ENCODE measurements around the gene TM7SF2. TPM values are rescaled to one million over a fixed set of nuclear protein-coding genes. Genes with fewer than 3 reads are reported as not detected.

TM7SF2 gene
- total RNA-seq, 4 donors from 2014 or later, result 20.0 to 99.4 (median 53.5) TPM

DNA sequence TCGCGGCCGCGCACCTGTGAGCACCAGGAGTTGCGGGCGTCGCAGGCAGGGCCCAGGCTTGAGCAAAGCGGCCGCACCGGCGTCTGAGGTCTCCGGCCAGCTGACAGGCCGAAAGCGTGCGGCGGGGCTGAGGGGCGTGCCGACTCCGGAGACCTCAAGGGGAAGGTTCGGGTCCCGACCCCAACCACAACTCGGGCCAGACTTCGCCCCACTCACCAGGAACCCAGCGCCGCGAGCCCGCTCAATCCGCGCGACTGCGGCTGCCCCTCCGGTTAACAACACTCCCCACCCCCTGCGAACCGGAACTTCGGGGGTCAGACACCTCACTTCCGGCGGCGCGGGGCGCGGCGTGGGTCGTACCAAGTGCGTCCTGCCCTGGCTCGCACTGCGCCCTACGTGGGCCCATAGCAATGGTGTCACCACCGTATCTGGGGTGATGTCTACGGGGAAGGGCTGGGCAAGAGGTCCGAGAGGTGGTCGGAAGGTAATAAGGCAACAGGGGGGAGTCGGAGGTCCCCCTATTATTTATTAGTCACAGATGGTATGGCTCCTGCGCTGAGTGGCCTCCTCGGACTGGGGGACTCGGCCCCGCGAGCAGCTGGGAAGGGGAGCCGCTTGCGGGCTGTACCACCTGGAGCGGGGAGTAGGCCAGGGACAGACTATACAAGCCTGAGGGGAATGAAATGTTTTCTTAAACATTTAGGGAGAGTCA lies 22.7 kb downstream of the TM7SF2 start, which contains the start of gene SYVN1:
TSS of gene SYVN1 (minus strand) at position 280 of the 712 bp plus-strand sequence. CDS start 918 bp downstream, outside the sequence.
- peaks cover 31 to 36% of the 10 kb centered on the region in 2 donors for H3K36me3 ChIP-seq
- WGBS, 2 donors, result 0% methylated on average over 9 to 23 of the region's 60 CpGs
- TF ChIP-seq, protein P1, sequence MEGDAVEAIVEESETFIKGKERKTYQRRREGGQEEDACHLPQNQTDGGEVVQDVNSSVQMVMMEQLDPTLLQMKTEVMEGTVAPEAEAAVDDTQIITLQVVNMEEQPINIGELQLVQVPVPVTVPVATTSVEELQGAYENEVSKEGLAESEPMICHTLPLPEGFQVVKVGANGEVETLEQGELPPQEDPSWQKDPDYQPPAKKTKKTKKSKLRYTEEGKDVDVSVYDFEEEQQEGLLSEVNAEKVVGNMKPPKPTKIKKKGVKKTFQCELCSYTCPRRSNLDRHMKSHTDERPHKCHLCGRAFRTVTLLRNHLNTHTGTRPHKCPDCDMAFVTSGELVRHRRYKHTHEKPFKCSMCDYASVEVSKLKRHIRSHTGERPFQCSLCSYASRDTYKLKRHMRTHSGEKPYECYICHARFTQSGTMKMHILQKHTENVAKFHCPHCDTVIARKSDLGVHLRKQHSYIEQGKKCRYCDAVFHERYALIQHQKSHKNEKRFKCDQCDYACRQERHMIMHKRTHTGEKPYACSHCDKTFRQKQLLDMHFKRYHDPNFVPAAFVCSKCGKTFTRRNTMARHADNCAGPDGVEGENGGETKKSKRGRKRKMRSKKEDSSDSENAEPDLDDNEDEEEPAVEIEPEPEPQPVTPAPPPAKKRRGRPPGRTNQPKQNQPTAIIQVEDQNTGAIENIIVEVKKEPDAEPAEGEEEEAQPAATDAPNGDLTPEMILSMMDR (IDR thresholded peaks at IDR 0.05), result peak in 2 of 6 experiments; percentile 16 to 25
- TF ChIP-seq POLR2A (IDR thresholded peaks at IDR 0.05), result peak; percentile 85 to 92
- H3K4me3 ChIP-seq (replicated peaks in 1 of 3), result peak within 1 kb of the TSS; percentile 50 to 90 (median 66)
- H3K9me3 ChIP-seq, result no peaks in the 10 kb centered on the region
- peak within 1 kb of the TSS; percentile 94 to 98 (median 96) for H3K27ac ChIP-seq
- intact Hi-C loops (cut with DNase I), result loop anchor here (5.0 kb wide), 1 partner anchor 48 kb away; the partner anchor contains the start of gene CAPN1
- peak; percentile 90 to 92 for DNase-seq
- H3K27me3 ChIP-seq, result no peaks in the 10 kb centered on the region
- peaks cover 24 to 29% of the 10 kb centered on the region in 2 donors for H3K4me1 ChIP-seq

DNA sequence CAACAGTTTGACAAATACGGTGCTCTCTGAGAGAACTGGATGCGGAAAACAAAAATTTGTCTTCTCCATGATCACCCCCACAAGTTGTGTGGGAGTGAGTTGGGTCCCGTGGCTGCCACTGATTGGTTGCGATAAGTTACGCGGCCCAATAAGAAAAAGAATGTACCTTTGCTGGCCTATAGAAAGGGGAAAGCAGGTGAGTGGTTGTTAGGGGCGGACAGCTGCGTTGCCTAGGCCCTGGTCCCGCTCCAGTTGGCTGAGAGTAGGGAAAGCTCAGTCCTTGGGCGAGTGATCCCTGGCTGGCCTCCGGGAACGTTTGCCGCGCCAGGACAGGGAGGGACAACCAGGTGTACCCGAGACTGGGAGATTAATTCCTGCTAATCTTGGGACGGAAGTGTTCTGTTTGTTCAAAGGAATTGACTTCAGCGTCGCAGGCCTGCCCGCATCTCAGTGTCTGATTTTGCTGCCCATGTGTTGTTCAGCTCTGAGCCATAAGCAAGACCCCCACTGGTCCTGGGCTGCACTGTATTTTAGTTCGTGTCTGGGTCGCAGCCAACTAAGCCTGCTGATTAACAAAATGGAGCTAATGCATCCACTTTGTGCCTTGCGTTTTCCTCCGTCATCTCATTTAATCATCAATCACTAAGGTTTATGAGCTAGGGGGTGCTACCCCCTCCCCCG lies 23.4 kb downstream of the TM7SF2 start:
- intact Hi-C loops (cut with DNase I), result loop anchor here (5.0 kb wide), 1 partner anchor 47 kb away; the partner anchor contains the start of gene CAPN1
- peak in 1 of 2 donors; percentile 79 for TF ChIP-seq POLR2A (IDR thresholded peaks at IDR 0.05)
- TF ChIP-seq, protein P1 (IDR thresholded peaks at IDR 0.05), result no peak
- Histone ChIP-seq H3K27me3 (no peaks in the 10 kb centered on the region), H3K4me3 (replicated peaks in 1 of 3) (peak overlapping the region in 2 of 3 donors; percentile 50 to 90), H3K9me3 (no peaks in the 10 kb centered on the region), H3K4me1 (peaks cover 24 to 29% of the 10 kb centered on the region in 2 donors), H3K27ac (peak overlapping the region; percentile 94 to 98 (median 96)), H3K36me3 (peaks cover 24 to 29% of the 10 kb centered on the region in 2 donors)
- whole genome bisulfite sequencing, 2 donors, result 2 to 3% methylated on average over 20 to 24 of the region's 24 CpGs
- DNase-seq, result peak; percentile 99

DNA sequence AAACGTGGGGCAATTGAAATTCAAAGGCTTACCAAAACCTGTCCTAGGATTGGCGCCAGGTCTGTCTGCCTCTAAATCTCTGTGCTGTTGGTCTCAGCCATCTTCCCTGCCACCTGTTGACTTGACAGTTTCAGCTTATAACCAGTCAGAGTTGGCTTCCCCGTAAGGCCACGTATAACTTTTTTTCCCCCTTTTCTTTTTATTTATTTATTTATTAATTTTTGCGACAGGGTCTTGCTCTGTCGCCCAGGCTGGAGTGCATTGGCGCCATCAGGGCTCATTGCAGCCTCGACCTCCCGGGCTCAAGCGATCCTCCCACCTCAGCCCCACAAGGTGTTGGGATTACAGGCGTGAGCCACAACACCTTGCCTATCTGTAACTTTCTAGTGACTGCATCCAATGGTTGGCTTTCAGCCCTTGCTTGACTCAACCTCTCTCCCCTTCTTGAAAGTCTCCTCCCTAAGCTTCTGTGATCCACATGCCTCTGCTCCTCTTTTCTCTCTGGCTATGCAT lies 24.0 kb downstream of the TM7SF2 start:
- Histone ChIP-seq H3K4me1 (peaks cover 24 to 29% of the 10 kb centered on the region in 2 donors), H3K36me3 (peaks cover 18 to 23% of the 10 kb centered on the region in 2 donors), H3K9me3 (no peaks in the 10 kb centered on the region), H3K4me3 (replicated peaks in 1 of 3) (peak overlapping the region in 1 of 3 donors; percentile 90), H3K27me3 (no peaks in the 10 kb centered on the region), H3K27ac (peak overlapping the region; percentile 72 to 96 (median 94))
- TF ChIP-seq, protein P1 (IDR thresholded peaks at IDR 0.05), result no peak
- TF ChIP-seq POLR2A (IDR thresholded peaks at IDR 0.05), result no peak
- intact Hi-C loops (cut with DNase I), result no loop called here
- 51 to 52% methylated on average over 11 of the region's 11 CpGs for WGBS, 2 donors
- DNase-seq, result no peak

DNA sequence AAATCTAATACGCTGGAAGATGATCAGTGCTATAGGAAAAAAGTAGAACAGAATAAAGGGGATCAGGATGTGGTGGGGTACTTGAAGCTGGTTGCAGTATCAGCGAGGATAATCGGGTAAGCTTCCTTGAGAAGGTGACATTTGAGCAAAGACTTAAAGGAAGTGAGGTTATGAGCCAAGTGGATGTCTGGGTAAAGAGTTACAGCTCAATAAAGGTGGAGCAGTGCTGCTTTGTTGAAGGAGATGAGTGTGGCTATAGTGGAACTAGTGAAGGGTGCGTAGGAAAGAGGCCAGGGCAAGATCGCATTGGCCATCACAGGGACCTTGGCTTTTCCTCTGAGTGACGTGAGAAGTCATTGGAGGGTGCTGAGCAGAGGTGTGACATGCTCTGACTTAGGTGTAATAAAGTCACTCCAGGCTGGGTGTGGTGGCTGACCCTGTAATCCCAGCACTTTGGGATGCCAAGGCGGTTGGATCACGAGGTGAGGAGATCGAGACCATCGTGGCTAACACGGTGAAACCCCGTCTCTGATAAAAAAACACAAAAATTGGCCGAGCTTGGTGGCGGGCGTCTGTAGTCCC lies 24.9 kb downstream of the TM7SF2 start:
- TF ChIP-seq, protein P1 (IDR thresholded peaks at IDR 0.05), result no peak
- no peak for TF ChIP-seq POLR2A (IDR thresholded peaks at IDR 0.05)
- intact Hi-C loops (cut with DNase I), result no loop called here
- 71 to 78% methylated on average over 15 of the region's 15 CpGs for WGBS, 2 donors

More for the DNA sequence above, 24.9 kb downstream of the TM7SF2 start:
- DNase-seq, result peak; percentile 36 to 42
- H3K36me3 ChIP-seq, result peaks cover 9 to 14% of the 10 kb centered on the region in 2 donors
- H3K4me1 ChIP-seq, result peaks cover 24 to 29% of the 10 kb centered on the region in 2 donors
- H3K9me3 ChIP-seq, result no peaks in the 10 kb centered on the region
- no peaks in the 10 kb centered on the region for H3K27me3 ChIP-seq
- peak overlapping the region; percentile 43 to 96 (median 94) for H3K27ac ChIP-seq
- H3K4me3 ChIP-seq (replicated peaks in 1 of 3), result no peak overlapping the region
